ENCODE results near the gene VAC14.

DNA sequence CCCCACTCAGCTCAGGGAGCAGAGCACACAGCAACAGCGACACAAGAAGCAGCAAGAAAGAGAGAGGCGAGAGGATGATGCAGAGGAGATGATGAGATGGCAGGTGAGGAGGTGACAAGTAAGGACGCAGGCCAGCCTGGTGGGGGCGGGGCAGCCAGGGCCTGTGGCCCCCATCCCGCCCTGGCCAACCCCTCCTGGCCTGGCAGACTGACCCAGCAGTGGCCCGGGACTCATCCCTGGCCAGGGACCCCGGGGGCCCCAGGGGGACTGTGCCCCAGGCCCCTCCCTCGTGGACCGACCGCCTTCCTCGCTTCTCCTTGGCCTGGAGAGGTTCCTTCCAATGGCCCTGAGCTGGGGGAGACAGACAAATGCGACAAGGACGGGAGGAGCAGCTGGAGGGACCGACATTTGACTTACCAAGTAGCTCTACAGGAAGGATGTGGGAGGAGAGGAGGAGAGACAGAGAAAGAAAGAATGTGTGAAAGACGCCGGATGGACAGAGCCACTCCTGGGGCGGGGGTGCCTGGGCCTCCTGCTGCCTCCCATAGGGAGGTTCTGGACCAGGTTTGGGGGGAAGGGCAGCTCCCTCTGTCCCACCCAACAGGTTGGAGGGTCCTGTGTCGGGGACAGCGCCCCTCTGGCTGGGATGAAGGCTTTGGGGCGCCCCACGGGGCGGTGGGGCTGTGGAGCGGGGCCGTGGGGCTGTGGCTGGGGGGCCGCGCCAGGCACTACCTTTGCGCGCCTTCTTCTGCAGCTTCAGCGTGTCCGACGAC lies 121.9 kb downstream of the VAC14 start:
- TF ChIP-seq ZNF274 (IDR thresholded peaks at IDR 0.05; ENCODE audit: low read depth, low read length) (no peak), YY1 (IDR thresholded peaks at IDR 0.05; ENCODE audit: insufficient read depth, insufficient read length) (no peak), SUZ12 (IDR thresholded peaks at IDR 0.05; ENCODE audit: extremely low read depth, insufficient read depth, insufficient read length) (no peak)
